CD14-positive monocyte (primary cell): Measurements from ENCODE around the gene HOXA7. TPM values are rescaled to one million over a fixed set of nuclear protein-coding genes. Genes with fewer than 3 reads are reported as not detected.

Source experiments
- DNase-seq, 3 donors: peaks; one replicate each; pipeline ENCODE4 v3.0.0-alpha.2; 2011 to 2022
- H2AFZ ChIP-seq: 2 replicates; pipeline ENCODE4 v1.6.0; 2012; ENCODE audit warnings: mild to moderate bottlenecking, low read depth, low read length, inconsistent platforms; ENCODE audit not compliant: insufficient read depth, poor library complexity, severe bottlenecking
- H3K27ac ChIP-seq, 2 donors: 1 replicate in 1 of 2; 2 replicates in 1 of 2; pipeline ENCODE4 v1.5.1; 2012 to 2013; ENCODE audit warnings: low read length in 2 of 2, control low read depth in 1 of 2, inconsistent platforms in 1 of 2, low read depth in 1 of 2, mild to moderate bottlenecking in 1 of 2
- H3K27me3 ChIP-seq, 2 donors: one replicate each; pipeline versions ENCODE4 v1.6.0 to v1.6.1; 2011 to 2013; ENCODE audit warnings: low read length in 2 of 2; ENCODE audit not compliant: control insufficient read depth in 2 of 2, insufficient read depth in 2 of 2
- H3K36me3 ChIP-seq, 2 donors: replicated peaks in 1 of 2; 1 replicate in 1 of 2; 2 replicates in 1 of 2; pipeline versions ENCODE4 v1.5.1 to v1.6.1; 2012 to 2013; ENCODE audit warnings: low read length in 2 of 2, control low read depth in 1 of 2, inconsistent platforms in 1 of 2, mild to moderate bottlenecking in 1 of 2; ENCODE audit not compliant: insufficient read depth in 2 of 2, control insufficient read depth in 1 of 2
- H3K4me1 ChIP-seq, 2 donors: 1 replicate in 1 of 2; 2 replicates in 1 of 2; pipeline versions ENCODE4 v1.5.1 to v1.6.1; 2012 to 2013; ENCODE audit warnings: low read length in 2 of 2, control low read depth in 1 of 2, inconsistent platforms in 1 of 2, mild to moderate bottlenecking in 1 of 2, moderate library complexity in 1 of 2; ENCODE audit not compliant: insufficient read depth in 2 of 2, control insufficient read depth in 1 of 2
- H3K4me2 ChIP-seq: replicated peaks from 2 replicates; pipeline ENCODE3; 2012; ENCODE audit warnings: low read length, moderate library complexity, mild to moderate bottlenecking; ENCODE audit not compliant: poor library complexity, severe bottlenecking; ENCODE audit errors: extremely low read depth
- H3K4me3 ChIP-seq, 3 experiments: fragments of 200-600 bp in 1 of 3; sonication (generic) in 1 of 3; replicated peaks in 1 of 3; 1 replicate in 2 of 3; 2 replicates in 1 of 3; pipeline ENCODE4 v1.5.1; 2011 to 2013; ENCODE audit warnings: low read length in 3 of 3, mild to moderate bottlenecking in 3 of 3, control low read depth in 2 of 3, low read depth in 2 of 3, inconsistent platforms in 1 of 3, moderate library complexity in 1 of 3
- H3K79me2 ChIP-seq: 2 replicates; pipeline ENCODE4 v1.6.0; 2012; ENCODE audit warnings: mild to moderate bottlenecking, control low read depth, inconsistent platforms, low read length, moderate library complexity; ENCODE audit not compliant: insufficient read depth
- H3K9ac ChIP-seq: 2 replicates; pipeline ENCODE4 v1.6.0; 2017; ENCODE audit warnings: low read length, mild to moderate bottlenecking; ENCODE audit not compliant: insufficient read depth, poor library complexity, severe bottlenecking
- H3K9me3 ChIP-seq, 2 donors: replicated peaks in 1 of 2; 1 replicate in 1 of 2; 2 replicates in 1 of 2; pipeline versions ENCODE4 v1.5.1 to v1.6.1; 2012 to 2013; ENCODE audit warnings: low read length in 2 of 2, control low read depth in 1 of 2; ENCODE audit not compliant: control insufficient read depth in 1 of 2, insufficient read depth in 1 of 2
- H4K20me1 ChIP-seq: 2 replicates; pipeline ENCODE4 v1.6.0; 2012; ENCODE audit warnings: mild to moderate bottlenecking, low read length, control low read depth, moderate library complexity; ENCODE audit not compliant: insufficient read depth
- H3K27ac Mint-ChIP-seq, 7 donors: one replicate each; pipeline ENCODE4 v1.8.0; 2020; ENCODE audit warnings: mild to moderate bottlenecking in 7 of 7, mixed read lengths in 7 of 7, moderate library complexity in 6 of 7, inconsistent platforms in 2 of 7
- H3K27me3 Mint-ChIP-seq, 3 donors: one replicate each; pipeline ENCODE4 v1.8.0; 2021 to 2022; ENCODE audit warnings: low read depth in 3 of 3, mild to moderate bottlenecking in 3 of 3, mixed read lengths in 3 of 3, moderate library complexity in 3 of 3, inconsistent platforms in 1 of 3
- H3K36me3 Mint-ChIP-seq, 2 donors: one replicate each; pipeline ENCODE4 v1.8.0; 2020; ENCODE audit warnings: mixed read lengths in 2 of 2, inconsistent platforms in 1 of 2, mild to moderate bottlenecking in 1 of 2
- H3K4me1 Mint-ChIP-seq: one replicate; pipeline ENCODE4 v1.8.0; 2020; ENCODE audit warnings: mild to moderate bottlenecking, mixed read lengths
- H3K4me3 Mint-ChIP-seq, 2 donors: one replicate each; pipeline ENCODE4 v1.8.0; 2020; ENCODE audit warnings: mild to moderate bottlenecking in 2 of 2, mixed read lengths in 2 of 2, moderate library complexity in 1 of 2
- H3K9me3 Mint-ChIP-seq, 7 donors: one replicate each; pipeline ENCODE4 v1.8.0; 2020 to 2022; ENCODE audit warnings: mixed read lengths in 7 of 7, mild to moderate bottlenecking in 6 of 7, moderate library complexity in 6 of 7, inconsistent platforms in 2 of 7
- WGBS: methylation state at CpG from one replicate; pipeline ENCODE4 v1.1.5; 2013; ENCODE audit warnings: missing lambda C conversion rate; ENCODE audit not compliant: insufficient coverage; 5-methylcytosine and 5-hydroxymethylcytosine counted together
- intact Hi-C, 2 donors: fragments of 100-400 bp; cut with micrococcal nuclease; formaldehyde crosslinking; loops; one replicate each; pipeline versions ENCODE4 v1.15.0 to v1.15.1; 2023
- polyA plus RNA-seq, 3 donors: library from polyadenylated mRNA; depleted of rRNA in 1 of 3; unstranded in 2 of 3; stranded (reverse) in 1 of 3; fragments of 300-500 nt in 2 of 3; fragments of >200 nt in 1 of 3; fragmentation: Illumina TruSeq in 2 of 3; gene quantifications; 1 replicate in 2 of 3; 2 replicates in 1 of 3; pipeline ENCODE4 v1.2.3, GENCODE V29; 2012 to 2021
- TF ChIP-seq, protein P1 (sequence below): fragments of 200-600 bp; IDR thresholded peaks from one replicate; pipeline ENCODE4 v1.8.0; 2022; ENCODE audit warnings: antibody characterized with exemption, mild to moderate bottlenecking

HOXA7 gene
- polyA plus RNA-seq, 3 donors = not detected

DNA sequence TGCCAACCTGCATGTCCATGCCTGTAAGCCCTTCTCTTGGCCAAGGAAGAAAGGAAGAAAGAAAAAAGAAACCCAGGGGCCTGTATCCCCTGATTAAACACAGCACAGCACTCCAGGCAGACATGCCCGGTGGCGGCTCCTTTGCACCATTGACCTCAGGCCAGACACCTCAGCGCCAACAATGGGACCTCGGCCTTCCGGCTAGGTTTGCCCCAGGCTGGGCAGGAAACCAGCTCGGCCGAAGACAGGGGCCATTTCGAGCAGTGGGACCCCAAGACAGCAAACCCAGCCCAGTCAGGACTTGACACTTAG, 14.8 kb upstream of the HOXA7 start:
- Histone ChIP-seq H3K4me1 (peaks cover 54 to 75% of the 10 kb centered on the region in 2 donors), H3K4me3 (no peak overlapping the region), H3K27me3 (peaks cover 76 to 98% of the 10 kb centered on the region in 2 donors), H3K4me2 (peak overlapping the region; percentile 92), H3K27ac (no peak overlapping the region), H3K79me2 (no peaks in the 10 kb centered on the region), H3K9me3 (peaks cover 21 to 43% of the 10 kb centered on the region in 2 donors), H3K9ac (no peak overlapping the region), H4K20me1 (peaks cover 9% of the 10 kb centered on the region), H3K36me3 (no peaks in the 10 kb centered on the region), H2AFZ (no peak overlapping the region)
- Mint-ChIP-seq H3K9me3 (peaks cover 5 to 55% (median 35%) of the 10 kb centered on the region in 7 donors), H3K4me3 (peak overlapping the region in 1 of 2 donors; percentile 89), H3K4me1 (peaks cover 55% of the 10 kb centered on the region), H3K27ac (no peak overlapping the region), H3K27me3 (peaks cover 90 to 98% (median 92%) of the 10 kb centered on the region in 3 donors), H3K36me3 (peaks cover 25 to 34% of the 10 kb centered on the region in 2 donors)
- intact Hi-C loops = loop anchor here in 1 of 2 donors (5.0 kb wide), 1 partner anchor 1309 kb away; no protein-coding TSS in a partner anchor
- TF ChIP-seq, protein P1, sequence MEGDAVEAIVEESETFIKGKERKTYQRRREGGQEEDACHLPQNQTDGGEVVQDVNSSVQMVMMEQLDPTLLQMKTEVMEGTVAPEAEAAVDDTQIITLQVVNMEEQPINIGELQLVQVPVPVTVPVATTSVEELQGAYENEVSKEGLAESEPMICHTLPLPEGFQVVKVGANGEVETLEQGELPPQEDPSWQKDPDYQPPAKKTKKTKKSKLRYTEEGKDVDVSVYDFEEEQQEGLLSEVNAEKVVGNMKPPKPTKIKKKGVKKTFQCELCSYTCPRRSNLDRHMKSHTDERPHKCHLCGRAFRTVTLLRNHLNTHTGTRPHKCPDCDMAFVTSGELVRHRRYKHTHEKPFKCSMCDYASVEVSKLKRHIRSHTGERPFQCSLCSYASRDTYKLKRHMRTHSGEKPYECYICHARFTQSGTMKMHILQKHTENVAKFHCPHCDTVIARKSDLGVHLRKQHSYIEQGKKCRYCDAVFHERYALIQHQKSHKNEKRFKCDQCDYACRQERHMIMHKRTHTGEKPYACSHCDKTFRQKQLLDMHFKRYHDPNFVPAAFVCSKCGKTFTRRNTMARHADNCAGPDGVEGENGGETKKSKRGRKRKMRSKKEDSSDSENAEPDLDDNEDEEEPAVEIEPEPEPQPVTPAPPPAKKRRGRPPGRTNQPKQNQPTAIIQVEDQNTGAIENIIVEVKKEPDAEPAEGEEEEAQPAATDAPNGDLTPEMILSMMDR = no peak
- WGBS = 12% methylated on average over 8 of the region's 8 CpGs
- no peak for DNase-seq

DNA sequence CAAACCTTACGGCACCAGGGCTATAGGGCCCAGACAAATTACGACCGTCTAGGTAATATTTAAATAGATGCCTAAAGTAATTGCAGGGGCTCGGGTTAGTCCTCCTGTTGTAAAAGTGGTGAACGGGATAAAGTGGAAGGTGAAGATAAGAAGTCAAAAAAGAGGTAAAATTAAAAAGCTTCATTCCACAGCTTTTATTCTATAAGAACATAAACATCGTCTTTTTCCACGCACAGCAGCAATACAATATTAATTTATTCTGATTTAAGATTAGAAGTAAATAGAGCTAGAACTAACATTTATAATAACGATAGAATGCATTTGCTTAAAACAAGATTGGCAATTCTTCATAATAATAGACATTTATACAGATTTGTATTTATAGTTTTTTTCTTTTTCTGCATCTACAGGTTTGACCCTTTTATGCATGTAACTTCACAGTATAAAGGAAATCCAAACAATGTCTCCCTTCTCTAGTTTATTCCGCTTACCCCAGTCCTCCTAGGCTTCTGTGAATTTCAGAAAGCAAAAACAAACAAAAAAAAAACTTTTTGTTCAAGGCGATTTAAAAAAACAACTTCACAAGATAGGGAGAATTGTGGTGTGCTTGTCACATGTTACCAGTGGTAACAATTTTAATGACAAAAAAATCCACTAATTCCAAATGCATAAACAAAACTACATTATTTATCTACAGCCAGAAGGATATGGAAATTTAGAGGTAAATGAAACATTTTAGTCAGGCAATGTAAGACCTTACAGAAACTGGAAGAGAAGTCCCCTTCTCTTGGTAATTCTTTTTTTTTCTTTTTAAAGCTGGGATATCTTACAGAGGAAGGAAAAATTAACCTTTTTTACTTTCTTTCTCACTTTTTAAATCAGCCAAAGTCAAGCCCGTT, 14.2 kb upstream of the HOXA7 start:
- Histone ChIP-seq H3K4me2 (no peak overlapping the region), H2AFZ (no peak overlapping the region), H3K4me1 (peaks cover 60 to 81% of the 10 kb centered on the region in 2 donors), H3K79me2 (no peaks in the 10 kb centered on the region), H3K4me3 (no peak overlapping the region), H3K36me3 (no peaks in the 10 kb centered on the region), H3K27ac (no peak overlapping the region), H3K9me3 (peaks cover 27 to 43% of the 10 kb centered on the region in 2 donors), H4K20me1 (peaks cover 9% of the 10 kb centered on the region), H3K27me3 (peaks cover 82 to 98% of the 10 kb centered on the region in 2 donors), H3K9ac (no peak overlapping the region)
- H3K9me3 Mint-ChIP-seq = peaks cover 5 to 60% (median 38%) of the 10 kb centered on the region in 7 donors
- no peak for DNase-seq
- intact Hi-C loops = loop anchor here in 1 of 2 donors (5.0 kb wide), 1 partner anchor 1308 kb away; no protein-coding TSS in a partner anchor
- TF ChIP-seq, protein P1 = no peak
- H3K27me3 Mint-ChIP-seq = peaks cover 90 to 98% (median 91%) of the 10 kb centered on the region in 3 donors
- peaks cover 25 to 37% of the 10 kb centered on the region in 2 donors for H3K36me3 Mint-ChIP-seq
- H3K4me1 Mint-ChIP-seq = peaks cover 59% of the 10 kb centered on the region
- H3K27ac Mint-ChIP-seq = no peak overlapping the region
- WGBS = 0% methylated on average over 1 of the region's 11 CpGs
- peak overlapping the region in 1 of 2 donors; percentile 89 for H3K4me3 Mint-ChIP-seq
